HCT116 (cell line): ENCODE data around the gene ADGRA1.

Experiments
- EZH2 ChIP-seq: fragments of 200-600 bp; sonication (generic); IDR thresholded peaks from 2 replicates; pipeline ENCODE4 v1.6.1; 2017; ENCODE audit warnings: antibody characterized with exemption, mixed run types
- JUND ChIP-seq: IDR thresholded peaks from 2 replicates; pipeline ENCODE4 v1.6.1; 2012
- POLR2A ChIP-seq: IDR thresholded peaks from 2 replicates; pipeline ENCODE4 v1.7.0; 2011; ENCODE audit warnings: borderline replicate concordance; ENCODE audit not compliant: insufficient read depth, insufficient read length; ENCODE audit errors: extremely low read depth
- POLR2AphosphoS5 ChIP-seq: IDR thresholded peaks from 2 replicates; pipeline ENCODE4 v1.6.1; 2011; ENCODE audit warnings: mild to moderate bottlenecking, low read depth, low read length, moderate library complexity
- RAD21 ChIP-seq: IDR thresholded peaks from 2 replicates; pipeline ENCODE4 v1.6.1; 2012; ENCODE audit warnings: low read depth, mild to moderate bottlenecking
- REST ChIP-seq: IDR thresholded peaks from 2 replicates; pipeline ENCODE4 v1.6.1; 2012; ENCODE audit warnings: low read depth
- TF ChIP-seq, protein P1 (sequence below), 3 experiments: fragments of 200-600 bp in 1 of 3; sonication (generic) in 1 of 3; IDR thresholded peaks in 2 of 3; conservative IDR thresholded peaks in 1 of 3; 2 replicates each; pipeline ENCODE4 v1.5.1; 2012 to 2017; ENCODE audit warnings: low read depth in 2 of 3, low read length in 2 of 3, antibody characterized with exemption in 1 of 3, borderline replicate concordance in 1 of 3, control low read depth in 1 of 3, mild to moderate bottlenecking in 1 of 3, mixed read lengths in 1 of 3, mixed run types in 1 of 3, moderate library complexity in 1 of 3; ENCODE audit not compliant: insufficient read depth in 1 of 3

GRCh38 chr10:133083422-133084100, 4.2 kb upstream of the ADGRA1 start:
- TF ChIP-seq POLR2AphosphoS5: no peak
- TF ChIP-seq, protein P1, sequence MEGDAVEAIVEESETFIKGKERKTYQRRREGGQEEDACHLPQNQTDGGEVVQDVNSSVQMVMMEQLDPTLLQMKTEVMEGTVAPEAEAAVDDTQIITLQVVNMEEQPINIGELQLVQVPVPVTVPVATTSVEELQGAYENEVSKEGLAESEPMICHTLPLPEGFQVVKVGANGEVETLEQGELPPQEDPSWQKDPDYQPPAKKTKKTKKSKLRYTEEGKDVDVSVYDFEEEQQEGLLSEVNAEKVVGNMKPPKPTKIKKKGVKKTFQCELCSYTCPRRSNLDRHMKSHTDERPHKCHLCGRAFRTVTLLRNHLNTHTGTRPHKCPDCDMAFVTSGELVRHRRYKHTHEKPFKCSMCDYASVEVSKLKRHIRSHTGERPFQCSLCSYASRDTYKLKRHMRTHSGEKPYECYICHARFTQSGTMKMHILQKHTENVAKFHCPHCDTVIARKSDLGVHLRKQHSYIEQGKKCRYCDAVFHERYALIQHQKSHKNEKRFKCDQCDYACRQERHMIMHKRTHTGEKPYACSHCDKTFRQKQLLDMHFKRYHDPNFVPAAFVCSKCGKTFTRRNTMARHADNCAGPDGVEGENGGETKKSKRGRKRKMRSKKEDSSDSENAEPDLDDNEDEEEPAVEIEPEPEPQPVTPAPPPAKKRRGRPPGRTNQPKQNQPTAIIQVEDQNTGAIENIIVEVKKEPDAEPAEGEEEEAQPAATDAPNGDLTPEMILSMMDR (IDR thresholded peaks at IDR 0.05 in 2 of 3, conservative IDR thresholded peaks at IDR 0.05 in 1 of 3; ENCODE audit: borderline replicate concordance in 1 of 3, insufficient read depth in 1 of 3, low read depth in 2 of 3, low read length in 2 of 3): no peak
- no peak for TF ChIP-seq REST
- no peak for TF ChIP-seq EZH2
- TF ChIP-seq JUND: no peak
- no peak for TF ChIP-seq RAD21
- TF ChIP-seq POLR2A: no peak
